GM19043 (cell line): ENCODE results near the gene TRMT10A.
A peak's percentile ranks its signal among the peaks of the same experiment; 100 is the strongest.

Experiments
- ATAC-seq: cut with Tn5 transposase; IDR thresholded peaks from one replicate; pipeline ENCODE4 v1.9.1; 2021; ENCODE audit warnings: low read depth; ENCODE audit not compliant: unreplicated experiment

Gene TRMT10A, protein sequence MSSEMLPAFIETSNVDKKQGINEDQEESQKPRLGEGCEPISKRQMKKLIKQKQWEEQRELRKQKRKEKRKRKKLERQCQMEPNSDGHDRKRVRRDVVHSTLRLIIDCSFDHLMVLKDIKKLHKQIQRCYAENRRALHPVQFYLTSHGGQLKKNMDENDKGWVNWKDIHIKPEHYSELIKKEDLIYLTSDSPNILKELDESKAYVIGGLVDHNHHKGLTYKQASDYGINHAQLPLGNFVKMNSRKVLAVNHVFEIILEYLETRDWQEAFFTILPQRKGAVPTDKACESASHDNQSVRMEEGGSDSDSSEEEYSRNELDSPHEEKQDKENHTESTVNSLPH

DNA sequence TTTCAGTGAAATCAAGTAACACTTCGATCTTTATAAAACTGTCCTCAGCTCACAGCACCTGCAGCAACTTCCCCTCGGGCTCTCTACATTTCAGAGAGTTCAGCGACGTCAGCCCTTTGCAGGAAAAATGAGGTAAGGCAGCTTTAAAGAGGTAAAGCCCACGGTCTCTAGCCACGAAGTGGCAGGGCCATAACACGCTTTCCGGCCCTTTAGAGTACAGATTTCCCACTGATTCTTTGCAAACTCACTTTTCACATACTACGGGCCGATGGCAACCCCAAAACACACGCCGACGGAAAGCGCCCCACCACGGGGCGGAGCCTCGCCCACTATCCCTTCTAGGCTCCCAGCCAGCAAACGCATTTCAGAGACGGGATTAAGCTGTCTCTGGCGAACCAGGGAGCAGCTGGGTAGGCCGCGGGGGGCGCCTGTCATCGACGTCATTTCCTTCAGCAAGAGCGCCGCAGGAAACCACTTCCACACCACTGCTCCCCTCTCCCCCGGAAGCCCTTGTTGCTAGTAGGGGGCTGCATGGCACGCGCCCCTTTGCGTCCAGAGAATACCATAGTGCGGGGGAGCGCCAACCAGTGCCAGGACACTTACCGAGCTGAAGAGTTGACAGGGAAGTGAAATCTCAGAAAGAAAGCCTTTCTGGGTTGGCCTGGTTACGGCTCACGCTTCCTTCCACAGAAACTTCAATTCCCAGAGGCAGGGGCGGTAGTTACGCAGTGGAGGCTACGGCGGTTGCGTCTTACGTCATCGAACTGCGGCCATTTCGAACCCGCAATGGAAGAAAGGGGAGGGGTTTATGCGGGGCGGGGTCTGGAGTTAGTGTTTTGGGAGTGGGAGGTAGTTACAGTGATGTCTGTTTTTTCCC, at the start of gene TRMT10A:
TSS of gene TRMT10A (minus strand) at position 730 of the 877 bp plus-strand sequence. CDS start 4,701 bp downstream, outside the sequence.
- peak; percentile 92 for ATAC-seq

DNA sequence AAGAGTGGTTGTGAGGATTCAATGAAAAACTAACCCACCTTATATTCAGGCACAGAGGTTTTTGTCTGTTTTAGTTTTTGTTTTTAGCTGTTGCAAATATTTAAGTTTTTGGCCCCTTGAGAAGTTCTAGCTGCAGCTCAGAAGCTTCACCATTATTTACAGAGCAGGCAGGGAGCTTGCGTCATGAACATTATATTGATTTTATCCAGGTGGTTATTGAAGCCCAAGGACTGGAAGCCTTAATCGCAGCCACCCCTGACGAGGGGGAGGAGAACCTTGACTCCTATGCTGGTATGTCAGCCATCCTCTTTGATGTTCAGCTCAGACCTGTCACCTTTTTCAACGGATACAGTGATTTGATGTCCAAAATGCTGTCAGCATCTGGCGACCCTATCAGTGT, 48.9 kb upstream of the TRMT10A start:
- no peak for ATAC-seq

DNA sequence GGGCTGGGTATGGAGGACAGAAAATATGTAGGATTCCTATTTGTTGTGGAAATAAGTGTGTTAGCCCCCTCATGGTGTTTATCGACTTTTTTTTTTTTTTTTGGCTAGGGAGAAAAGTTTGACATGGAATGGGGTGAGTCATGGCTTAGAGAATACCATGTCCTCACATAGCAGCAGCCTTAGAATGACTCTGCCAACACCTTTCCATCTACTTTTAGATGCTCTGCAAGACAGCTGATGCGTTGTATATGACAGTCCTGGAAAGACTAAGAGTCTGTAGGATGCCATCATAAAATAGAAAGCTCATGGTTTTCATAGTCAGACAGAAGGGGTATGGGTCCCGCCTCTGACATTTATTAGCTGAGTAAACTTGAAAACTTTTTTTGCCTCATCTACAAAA, 48.4 kb upstream of the TRMT10A start:
- no peak for ATAC-seq

DNA sequence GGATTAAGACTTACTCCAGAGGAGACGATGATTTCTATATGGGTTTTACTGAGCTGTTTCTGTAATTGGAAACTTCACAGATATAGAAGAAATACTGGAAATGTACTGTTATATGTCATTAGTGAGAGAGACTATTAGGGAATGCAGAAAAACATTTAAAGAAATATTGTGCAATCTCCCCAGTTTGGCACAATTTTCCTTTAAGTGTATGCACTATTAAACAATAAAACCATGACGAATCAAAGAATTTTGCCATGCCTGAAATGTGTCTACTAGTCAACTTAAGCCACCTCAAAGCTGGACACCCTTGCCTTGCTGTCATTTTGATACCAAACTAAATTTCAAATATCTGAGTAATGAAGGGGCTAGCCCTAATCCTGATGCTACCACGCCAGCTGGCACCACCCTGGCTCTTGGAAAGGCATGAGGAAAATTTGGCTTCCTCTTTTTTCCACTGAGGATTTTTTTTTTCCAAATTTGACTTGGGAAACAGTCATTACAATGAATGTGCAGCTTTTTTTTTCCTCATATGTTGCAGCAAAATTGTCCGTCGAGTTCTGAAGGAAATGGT, 46.9 kb upstream of the TRMT10A start:
- no peak for ATAC-seq

DNA sequence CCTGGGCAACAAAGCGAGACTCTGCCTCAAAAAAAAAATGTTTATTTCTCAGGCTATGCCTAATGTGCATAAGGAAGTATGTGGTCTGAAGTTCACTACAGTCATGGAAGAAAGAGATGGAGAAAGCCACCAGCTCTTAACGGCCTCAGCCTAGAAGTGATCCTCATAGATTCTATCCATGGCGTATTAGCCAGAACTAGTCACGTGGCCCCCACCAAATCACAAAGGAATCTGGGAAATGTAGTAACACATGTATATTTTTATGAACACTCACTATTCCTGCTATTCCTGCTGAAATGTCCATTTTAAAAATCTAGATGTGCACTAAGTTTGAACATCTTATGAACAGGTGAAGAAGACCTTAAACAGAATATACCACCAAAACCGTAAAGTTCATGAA, 44.6 kb upstream of the TRMT10A start:
- ATAC-seq, result no peak

DNA sequence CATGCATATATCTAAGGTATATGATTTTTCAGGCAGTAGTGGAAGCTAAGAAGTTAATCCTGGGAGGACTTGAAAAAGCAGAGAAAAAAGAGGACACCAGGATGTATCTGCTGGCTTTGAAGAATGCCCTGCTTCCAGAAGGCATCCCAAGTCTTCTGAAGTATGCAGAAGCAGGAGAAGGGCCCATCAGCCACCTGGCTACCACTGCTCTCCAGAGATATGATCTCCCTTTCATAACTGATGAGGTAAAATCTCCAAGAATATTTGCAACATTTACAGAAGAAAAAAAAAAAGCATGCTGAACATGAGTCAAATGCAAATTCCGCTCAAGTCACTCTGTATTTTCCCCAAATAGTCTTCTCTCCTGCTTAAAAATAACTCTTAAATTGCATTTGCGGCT, 42.9 kb upstream of the TRMT10A start:
- ATAC-seq, result no peak

DNA sequence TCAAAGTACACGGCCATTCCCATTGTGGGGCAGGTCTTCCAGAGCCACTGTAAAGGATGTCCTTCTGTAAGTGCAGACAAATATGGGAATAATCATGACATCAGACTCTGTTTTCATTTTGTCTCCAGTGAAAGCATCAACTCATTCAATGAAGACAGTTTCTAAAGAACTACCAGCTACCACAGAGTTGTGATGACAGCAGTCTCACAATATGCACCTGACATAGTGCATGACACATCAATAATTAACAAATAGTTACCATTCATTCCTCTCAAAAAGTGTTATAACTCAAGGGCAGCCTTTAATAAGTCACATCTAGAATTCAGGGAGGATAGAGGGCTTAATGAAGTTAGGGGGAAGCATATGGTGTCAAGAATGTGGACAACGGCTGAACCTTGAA, 31.0 kb upstream of the TRMT10A start:
- ATAC-seq, result no peak

DNA sequence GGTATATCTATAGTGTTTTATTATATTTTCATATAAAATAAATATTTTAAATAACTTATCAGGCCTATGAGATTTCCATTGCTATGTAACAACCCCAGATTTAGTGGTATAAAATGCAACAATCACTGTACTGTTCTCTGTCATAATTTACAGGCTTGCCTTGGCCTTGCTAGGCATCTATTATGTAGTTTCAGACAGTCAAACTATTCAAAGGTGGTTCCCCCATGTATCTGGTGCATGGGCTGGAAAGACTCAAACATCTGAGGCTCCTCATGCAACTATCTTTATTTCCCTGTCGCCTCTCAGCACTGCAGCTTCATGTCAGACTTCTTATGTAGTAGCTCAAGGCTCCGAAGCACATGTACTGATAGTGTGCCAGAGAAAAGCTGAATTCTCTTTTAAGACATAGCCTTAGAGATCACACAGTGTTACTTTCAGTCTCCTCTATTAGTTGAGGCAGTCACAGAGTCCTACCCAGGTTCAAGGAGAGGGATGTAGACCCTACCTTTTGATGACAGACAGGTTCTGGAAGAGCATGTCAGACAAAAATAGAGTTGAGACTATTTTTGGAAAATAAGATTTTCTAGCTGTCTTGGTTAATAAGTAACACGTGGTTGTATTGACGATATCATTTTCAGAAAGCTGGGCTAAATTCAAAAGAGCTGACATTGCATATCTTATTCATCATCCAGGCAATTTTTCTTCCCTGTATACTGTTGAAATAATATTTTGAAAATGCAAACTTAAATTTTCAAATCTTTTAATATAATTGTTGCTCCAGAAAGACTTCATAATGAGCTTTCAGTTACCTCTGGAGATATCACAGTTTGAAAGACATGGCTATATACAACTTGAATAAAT, 30.2 kb upstream of the TRMT10A start:
- ATAC-seq, result peak; percentile 80

DNA sequence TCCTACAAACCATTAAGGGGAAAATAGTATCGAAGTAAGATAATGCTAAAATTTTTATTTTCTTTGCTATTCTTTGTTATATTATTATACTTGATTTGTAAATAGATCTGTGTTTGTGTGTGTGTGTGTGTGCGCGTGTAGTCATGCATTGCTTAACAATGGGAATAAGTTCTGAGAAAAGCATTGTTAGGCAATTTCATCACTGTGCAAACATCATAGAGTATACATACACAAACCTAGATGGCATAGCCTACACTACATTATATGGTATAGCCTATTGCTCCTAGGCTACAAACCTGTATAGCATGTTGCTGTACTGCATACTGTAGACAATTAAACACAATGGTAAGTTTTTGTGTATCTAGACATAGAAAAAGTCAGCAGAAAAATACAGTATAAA, 27.9 kb upstream of the TRMT10A start:
- no peak for ATAC-seq

DNA sequence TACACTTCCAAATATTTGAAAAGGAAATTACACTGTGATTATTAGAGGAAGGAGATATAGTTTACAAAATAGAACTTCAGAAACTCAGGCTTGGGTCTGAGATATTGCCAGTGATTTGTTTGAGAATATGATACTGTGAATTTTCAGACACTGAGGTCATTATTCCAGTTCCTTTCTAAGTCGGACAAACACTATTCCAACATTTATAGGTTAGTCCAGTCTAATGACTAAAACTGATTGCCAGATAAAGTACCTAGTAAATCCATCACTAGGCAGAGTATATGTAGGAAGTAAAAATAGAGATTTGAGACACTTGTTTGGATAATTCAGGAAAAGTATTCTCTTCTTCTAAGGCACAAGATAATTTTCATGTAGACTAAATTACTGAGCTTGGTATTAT, 24.0 kb upstream of the TRMT10A start:
- ATAC-seq, result no peak

DNA sequence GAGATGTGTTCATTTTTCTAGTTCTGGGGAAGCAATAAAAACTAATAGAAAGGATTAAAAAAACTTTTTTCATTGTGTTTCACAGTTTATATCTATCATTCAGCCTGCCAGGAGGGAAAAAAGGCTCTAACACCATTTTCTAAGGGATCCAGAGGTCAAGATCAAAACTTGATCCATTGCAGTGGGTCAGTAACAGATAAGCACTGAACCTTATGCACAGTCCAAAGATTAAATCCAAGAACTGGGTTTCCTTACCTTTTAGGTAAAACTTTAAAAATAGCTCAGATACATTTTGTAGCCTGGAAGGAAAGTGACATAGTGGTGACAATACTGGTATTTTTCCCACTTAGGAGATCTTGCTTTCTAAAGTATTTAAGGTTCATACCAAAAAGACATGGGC, 23.5 kb upstream of the TRMT10A start:
- ATAC-seq, result no peak

DNA sequence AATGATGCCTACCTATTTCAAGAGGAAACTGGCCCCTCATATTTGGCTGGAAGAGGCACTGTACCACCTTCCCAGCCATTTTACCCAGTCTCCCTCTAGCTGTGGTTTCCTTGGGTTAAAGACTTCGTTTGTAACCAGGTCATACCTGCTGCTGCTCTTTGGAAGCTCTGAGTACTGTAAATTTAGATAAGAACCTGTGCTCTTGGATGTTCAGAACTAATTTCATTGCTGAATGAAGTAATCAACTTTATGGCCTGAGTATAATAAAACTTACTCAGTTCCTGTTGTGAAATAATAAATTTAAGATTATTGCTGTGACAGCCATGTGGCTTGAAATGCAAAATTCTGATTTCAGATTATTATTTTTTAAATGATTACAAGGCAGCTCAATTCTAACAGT, 23.0 kb upstream of the TRMT10A start:
- no peak for ATAC-seq

DNA sequence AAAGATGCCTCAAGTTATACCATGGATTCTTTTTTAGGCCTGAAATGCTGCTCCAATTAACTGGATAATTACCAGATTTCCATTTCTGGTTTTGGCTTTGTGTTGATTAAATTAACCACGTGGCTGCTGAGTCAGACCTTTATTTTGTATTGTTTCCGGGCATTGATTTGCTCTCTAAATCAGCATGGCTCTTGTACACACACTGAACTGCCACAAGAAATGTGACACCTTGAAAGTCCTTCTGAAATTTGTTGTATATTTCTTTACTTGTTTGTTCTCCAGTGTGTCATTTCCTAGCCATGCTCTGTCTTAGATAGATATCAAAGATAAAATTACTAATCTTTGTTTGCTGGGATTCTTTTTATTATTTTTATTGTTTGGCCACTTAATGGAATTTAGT, 22.5 kb upstream of the TRMT10A start:
- no peak for ATAC-seq

DNA sequence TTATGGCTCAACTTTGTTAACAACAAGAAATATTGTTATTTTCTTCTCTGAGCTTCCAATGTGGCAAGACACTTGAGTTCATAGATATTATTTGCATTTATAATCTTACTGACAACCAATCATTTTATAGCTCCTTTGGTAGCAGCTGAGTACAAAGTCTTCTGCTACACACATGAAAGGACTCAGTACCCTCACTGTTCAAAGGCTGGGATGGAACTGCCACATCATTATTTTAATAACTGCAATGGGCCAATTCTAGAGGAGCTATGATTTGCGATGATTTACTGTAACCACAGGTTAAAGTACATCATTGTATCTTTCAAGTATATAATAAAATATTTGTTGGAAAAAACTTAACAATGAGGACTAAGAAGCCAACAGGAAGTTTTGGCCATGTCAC, 21.7 kb upstream of the TRMT10A start:
- no peak for ATAC-seq

DNA sequence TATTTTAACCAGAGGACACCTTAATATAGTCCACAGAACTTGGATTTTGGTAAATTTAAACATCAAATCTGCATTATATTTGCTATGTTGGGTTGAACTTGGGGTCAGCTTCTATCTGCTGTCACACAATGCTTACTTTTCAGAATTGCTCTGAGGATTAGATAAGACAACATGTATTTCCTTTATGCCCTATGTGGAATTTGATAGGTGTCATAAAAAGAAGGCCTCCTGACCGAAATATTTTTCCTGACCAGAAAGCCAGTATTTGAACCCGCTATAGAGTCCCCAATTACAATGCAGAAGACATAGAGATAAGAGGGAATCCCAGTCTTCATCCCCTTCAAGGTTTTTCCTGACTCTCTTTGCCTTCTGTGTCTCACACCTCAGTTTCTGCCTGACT, 14.9 kb upstream of the TRMT10A start:
- ATAC-seq, result no peak

DNA sequence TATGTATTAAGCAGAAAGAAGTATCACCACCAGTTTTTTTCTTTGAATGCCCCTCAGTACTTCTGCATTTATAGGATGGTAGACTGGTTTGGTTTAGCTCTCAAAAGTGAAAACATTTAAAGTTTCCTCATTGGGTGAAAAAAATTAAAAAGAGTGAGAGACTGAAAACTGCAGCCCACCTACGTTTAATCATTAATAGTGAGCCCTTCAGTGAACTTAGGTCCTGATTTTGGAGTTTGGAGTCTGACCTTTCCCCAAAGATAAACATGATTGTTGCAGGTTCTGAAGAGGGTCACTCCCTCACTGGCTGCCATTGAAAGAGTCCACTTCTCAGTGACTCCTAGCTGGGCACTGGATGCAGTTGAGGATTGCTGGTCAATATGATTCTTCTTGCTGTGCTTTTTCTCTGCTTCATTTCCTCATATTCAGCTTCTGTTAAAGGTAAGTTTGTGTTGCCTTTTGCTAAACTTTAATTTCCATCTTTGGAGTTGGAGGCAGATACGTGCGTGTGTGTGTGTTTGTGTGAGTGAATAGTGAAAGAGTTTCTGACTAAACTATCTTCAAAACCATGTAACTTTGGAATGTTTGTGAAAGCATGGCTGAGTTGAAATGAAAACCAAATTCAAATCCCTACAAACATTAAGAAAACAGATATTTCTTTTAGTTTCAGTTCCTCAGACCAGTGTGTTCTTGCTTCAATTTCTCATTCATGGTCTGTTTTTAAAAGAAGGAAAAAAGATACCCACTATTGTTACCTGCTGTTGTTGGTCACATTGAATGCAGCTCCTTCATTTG, 10.9 kb upstream of the TRMT10A start, which contains the start of gene MTTP:
TSS of gene MTTP (plus strand) at position 295 of the 795 bp plus-strand sequence. CDS start at position 381, 86 bp downstream.
- peak; percentile 78 for ATAC-seq

DNA sequence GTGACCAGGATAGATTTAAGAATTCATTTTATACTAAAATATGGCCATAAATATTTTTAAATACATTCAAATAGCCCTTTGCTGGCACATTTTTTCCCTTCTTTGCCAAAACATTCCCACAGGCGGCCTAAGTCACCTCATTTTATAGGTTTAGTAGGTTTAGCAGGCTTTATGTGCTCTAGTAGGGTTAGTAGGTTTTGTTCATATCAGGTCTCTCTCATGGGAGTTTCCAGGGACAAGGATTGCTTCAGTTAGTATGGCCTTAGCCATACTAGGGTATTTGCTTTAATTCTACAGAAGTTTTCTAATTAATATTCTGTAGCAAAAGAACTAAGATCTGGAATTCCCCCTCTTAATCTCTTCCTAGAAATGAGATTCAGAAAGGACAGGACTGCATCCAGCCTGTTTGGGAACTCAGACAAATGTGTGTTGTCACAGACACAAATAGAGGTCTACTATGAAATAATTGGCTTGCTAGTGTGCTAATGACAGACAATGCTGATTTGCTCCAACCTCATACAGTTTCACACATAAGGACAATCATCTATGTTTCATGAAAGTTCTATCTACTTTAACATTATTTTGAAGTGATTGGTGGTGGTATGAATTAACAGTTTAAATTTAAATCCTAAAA, 10.0 kb upstream of the TRMT10A start:
- no peak for ATAC-seq

DNA sequence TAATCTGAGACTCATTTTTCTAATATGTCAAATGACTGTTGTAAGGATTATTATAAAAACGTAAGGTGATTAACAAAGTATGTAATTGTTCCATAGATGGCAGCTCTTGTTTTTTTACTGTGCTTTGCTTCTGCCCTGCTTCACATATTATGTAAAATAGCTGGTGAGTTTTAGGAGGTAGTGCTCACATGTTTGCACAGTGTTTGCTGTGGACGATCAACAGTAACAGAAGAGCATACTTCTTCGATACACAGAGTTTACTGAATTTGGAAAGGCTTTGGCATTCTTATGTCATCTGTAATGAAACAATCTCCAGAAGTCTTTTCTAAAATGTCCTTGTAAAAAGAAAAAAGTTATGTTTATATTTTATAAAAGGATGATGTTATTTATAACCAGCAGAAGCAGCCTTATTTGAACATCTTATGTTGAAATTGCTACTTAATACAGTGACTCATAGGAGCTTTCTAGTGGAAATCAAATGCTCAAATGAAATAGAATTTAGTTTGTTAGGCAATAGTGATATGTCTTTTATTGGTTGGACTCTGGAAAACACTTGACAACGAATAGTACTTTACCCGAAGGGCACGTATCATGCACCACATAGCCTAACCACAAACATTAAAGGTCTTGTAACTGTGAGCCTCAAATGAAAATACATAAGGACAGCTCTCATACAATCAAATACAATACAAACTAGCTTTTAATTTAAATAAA, 8.8 kb upstream of the TRMT10A start:
- no peak for ATAC-seq

DNA sequence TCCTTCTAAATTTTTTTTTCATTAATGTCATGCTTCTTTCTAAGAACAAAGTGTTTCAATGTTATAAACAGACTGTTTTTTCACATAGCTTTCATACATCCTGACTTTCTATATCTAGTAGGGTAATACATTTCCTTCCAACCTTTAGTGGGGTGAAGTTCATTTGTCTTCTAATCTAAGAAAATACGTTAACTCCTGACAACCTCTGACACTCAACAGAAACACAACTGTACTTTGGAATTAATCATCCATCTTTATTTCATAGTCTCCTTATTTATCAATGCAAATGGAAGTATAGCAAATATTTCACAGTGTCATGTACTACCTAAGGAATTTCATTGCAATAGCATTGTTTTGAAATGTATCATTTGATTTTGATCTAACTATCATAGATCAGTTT, 8.0 kb upstream of the TRMT10A start:
- no peak for ATAC-seq
